Non-pigmented ciliary epithelial cell (primary cell): ENCODE results near the gene DHODH.

Experiments used
- DNase-seq: peaks from one replicate; pipeline ENCODE4 v3.0.0-alpha.2; 2010; ENCODE audit warnings: low read depth

Gene DHODH

DNA sequence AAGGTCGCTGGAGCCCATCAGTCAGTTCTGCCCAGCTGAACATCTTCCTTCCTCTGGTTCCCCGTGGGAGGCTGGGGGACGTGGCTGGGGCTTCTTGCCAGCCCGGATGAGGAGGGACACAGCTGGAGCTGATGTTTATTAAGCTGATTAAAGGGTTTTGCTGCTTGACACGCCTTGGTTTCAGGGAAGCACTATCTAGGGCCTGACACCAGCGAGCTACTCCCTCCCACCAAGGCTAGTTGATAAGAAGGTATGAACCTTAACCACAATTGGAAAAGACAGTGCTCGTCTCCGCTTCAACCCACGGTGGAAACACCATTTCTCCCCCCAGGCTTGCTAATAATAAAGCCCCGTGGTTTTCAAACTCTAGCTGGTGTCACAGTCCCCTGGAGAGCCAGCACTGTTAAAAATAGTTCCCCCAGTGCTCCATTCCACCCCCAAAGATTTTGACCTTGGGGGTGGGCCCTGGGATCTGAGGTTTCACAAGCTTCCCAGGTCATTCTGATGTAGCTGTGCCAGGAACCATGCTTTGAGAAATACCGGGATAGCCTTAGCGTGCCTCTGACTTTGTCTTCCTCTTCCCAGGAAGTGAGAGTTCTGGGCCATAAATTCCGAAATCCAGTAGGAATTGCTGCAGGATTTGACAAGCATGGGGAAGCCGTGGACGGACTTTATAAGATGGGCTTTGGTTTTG is 5.5 kb downstream of the DHODH start:
- DNase-seq = no peak

DNA sequence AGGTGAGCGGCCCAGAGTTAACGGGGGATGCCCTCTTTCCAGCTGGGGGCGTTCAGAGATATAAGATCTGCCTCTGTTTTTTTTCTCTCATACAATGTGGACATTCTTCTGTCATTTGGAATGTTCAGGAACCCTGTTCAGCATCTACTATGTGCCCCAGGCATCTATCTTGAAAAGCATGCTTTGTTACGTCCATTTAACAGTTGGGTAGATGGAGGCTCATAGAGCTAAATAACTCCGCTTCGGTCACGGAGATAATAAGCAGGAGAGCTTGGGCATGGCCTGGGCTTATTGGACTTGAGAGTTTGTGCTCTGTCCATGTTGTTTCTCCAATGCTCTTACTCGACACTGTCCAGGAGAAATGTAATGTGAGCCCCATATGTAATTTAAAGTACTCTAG is 6.1 kb downstream of the DHODH start:
- no peak for DNase-seq

DNA sequence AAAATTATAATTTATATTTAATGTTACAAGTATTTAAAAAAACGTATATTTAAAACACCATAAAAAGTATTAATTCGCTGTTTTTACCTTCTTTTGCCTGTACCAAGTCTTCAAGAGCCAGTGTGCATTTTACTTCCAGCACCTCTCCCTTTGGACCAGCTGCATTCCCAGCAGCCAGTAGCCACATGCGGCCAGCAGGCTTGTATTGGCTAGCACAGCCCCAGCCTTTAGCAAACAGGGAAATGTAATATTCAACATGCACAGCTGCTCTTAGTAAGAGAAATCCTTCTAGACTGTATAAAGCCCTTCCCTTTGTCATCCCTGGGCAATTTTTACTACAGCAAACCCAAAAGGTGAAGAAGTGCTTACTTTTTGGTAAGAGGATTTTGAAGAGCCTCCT is 6.6 kb downstream of the DHODH start:
- DNase-seq = no peak

DNA sequence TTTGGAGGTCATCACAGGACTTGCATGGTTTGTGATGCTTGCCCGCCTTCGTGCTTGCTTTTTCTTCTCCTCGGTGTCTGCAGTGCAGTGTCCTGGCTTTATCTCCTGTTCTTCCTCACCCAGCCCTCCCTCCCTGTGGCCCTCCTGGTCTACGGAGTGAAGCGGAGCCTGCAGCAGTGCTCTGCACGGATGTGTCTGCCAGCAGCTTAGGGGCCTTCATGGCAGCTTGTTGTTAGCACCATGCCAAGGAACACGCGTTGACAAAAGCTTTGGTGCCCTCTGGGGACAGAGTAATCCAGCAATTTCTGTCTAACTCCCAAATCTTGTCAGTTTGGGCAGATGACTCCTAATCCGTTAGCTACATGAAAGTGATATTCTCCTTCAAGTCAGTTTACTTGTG is 9.9 kb downstream of the DHODH start:
- DNase-seq = no peak

DNA sequence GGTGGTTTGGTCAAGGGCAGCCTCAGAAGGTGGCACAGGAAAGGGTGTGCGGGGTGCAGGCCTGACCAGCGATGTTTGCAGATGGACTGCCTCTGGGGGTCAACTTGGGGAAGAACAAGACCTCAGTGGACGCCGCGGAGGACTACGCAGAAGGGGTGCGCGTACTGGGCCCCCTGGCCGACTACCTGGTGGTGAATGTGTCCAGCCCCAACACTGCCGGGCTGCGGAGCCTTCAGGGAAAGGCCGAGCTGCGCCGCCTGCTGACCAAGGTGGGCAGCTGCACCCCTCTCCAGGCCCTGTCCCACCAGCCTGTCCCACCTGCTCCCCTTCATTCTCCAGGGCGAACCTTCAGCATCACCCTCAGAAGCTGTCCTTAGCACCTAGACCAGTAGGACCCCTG is 12.5 kb downstream of the DHODH start:
- no peak for DNase-seq

DNA sequence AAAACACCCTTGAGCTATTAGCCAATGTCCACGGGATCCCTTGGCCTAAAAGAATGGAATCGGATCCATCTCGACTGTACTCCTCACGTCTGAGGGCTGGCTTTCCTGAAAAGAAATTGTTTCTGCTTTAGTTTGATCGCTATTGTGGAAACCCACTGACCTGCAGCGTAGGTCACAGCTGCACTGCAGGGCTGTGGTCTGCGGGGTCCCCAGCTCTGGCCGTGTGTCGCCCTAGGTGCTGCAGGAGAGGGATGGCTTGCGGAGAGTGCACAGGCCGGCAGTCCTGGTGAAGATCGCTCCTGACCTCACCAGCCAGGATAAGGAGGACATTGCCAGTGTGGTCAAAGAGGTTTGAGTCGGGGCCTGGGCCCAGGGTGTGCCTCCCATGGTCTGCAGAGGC is 13.6 kb downstream of the DHODH start:
- DNase-seq = no peak

DNA sequence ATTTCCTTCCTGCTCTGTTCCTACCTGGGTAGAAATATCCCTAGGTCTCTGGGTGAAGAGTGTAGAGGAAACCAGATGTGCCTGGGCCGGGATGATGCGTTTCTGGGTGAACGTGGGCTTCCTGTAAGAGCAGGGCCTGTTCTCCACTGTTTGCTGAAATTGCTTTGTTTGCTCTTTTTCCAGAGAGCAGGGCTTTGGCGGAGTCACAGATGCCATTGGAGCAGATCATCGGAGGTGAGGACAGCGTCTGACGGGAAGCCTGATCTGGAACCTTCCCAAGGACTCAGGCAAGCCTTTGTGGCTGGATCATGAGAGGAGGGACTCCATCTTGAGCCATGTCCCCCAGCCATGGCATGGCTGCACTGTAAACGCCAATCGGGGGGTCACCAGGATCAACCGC is 15.4 kb downstream of the DHODH start:
- no peak for DNase-seq

DNA sequence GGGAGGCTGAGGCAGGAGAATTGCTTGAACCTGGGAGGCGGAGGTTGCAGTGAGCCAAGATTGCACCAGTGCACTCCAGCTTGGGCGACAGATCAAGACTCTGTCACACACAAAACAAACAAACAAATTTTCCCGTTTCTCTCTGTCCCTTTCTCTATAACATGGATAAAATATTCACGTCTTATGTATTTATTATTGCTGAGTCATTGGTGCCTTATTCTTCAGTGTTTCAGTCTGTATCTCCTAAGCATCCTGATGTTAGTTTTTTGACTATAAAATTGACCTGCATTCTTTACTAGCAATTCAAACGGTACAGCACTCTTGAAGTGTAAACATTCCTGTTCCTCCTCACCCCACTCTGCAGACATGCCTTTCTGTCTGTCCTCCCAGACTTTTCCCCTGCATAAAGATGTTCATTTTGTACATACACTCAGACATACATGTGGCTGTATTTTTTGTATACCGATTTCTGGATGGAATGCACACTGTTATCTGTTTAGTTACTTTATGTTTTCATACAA is 16.4 kb downstream of the DHODH start:
- DNase-seq = no peak

DNA sequence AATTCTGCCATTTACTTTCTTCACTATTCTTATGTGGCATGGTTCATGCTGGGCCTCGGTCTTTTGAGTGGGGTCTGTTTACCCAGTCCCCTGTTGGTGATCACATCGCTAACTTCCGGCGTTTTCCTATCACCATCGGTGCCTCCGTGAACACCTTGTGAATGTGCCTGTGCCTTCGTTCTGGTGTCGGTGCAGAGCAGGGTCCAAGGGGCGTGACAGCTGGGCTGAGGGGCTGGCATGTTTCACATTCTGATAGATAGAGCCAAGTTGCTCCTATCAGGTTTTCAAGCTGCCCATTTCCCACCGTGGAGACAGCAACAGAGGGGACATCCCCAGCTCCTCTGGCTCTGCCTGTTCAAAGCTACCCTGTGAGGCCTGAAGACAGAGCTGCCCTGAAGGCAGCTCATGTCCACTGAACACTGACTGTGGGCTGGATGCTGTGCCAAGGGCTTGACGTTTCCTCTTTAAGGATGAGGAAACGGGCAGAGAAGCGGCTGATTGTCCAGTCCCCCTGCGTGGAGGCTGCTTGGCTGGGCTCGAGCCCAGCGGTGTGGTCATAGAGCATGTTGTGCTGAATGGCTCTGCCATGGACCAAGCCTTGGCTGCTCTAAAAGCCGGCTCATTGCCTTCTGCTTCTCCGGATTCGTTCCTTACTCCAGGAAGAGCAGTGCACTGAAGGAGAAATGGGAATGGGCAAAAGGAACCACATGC is 17.0 kb downstream of the DHODH start:
- DNase-seq = no peak

DNA sequence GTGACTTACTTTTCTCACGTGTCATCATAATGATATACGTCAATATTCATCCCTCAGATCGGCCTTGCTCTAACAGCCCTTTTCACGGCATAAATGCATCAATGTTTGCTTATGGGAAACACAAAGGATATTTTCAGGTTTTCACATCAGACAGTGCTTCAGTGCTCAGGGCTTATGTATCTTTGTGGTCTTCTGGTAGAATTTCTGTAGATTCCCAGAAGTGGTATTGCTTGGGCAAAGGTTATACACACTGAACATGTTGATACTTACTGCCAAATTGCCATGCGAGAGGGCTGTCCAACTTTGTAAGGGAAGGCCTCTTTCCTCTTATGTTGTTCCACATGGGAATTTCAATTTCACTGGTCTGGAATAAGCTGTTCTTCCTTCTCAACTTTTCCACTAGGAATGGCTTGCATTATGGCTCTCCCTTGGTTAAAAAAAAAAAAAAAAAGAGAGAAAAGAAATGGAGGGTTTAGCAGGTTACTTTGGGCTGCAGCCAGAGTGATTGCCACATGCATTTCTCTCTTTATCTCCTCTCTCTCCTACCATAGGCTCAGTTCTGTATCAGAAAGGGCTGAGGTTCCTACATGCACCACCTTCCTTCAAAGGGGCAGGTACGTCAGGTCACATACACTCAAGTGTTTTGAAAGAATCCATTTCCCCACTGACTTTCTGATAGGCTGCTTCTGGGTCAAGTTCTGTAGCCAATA is 19.3 kb downstream of the DHODH start:
- no peak for DNase-seq

DNA sequence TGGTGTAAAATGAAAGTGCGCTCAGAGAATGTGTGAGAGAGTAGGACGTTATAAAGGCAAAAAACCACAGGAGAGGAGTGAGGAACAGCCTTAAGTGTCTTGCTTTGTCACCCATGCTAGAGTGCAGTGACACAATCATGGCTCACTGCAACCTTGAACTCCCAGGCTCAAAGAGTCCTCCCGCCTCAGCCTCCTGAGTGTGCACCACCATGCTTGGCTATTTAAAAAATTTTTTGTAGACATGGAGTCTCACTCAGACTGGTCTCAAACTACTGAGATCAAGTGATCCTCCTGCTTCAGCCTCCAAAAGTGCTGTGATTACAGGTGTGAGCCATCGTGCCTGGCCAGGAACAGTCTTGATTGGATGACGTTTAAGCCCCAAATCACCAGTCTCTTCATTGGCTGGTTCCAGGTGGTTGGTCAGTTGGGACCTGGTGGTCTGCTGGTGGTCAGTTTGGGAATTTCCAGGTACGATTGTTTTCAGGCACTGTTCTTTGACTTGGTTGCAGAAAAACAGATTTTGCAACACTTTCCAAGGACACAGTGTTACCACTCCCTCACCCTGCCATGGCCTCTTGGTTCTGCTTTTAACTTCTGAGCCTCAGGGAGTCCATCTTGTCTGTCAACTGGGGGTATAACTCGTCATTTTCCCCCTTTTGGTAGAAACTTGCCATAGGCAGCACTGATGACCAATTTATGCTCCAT is 21.2 kb downstream of the DHODH start:
- no peak for DNase-seq

DNA sequence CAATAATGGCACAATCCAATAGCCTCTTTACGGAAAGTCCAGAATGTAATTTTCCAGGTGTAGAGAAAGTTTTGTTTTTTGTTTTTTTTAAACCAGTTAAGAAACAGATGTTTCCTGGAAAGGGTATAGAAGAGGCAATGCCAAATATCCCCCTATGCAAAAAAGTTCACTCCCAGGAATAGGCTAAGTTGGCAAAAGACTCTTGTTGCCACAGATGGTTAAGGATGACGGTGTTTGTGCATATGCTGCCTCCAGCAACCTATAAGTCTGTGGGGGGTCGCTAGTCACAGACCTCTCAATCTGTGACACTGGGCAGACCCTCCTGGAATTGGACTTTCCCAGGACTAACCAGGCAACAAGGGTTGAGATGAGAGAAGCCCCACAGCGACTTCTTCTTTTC is 24.9 kb downstream of the DHODH start:
- no peak for DNase-seq

DNA sequence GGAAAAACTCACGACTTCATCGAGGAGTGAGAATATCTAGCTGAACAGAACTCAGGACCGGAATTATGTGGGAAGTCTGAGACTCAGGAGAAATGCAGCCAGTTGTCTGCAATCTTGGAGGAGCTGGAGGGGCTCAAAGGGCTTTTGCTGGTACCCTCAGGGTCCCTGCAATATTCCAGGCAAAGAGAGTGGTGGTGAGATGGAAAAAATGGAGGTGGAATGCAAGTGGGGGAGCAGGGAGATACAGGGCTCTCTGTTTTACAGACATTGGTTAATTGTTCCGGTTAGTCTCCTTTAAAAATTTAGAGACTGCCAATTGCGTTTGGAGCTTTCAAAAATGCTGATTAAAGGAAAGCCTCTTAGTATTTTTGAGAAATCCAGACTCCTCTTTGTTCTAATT is 27.6 kb downstream of the DHODH start:
- DNase-seq = no peak

DNA sequence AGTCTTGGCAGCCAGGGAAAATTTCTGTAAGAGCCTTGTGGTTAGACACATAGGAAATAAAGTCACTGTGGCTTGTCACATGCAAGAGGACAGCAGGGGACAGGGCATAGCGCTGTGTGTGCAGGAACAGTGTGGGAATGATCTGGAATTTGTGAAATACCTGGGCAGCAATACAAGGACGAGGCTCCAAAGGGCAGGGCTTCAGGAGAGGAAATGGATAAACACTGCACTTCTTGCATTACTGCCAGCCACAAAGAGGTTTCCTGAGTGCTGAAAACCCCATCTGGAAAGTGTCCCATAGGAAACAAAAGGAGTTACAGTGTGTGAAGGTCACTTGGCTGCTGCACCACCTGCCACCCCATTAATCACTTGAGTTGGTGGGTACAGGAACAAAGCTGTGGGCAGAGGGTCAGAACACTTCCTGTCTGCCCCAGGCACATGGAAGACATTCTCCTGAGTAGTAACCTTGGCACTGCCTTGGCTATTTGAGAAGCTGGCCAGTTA is 33.7 kb downstream of the DHODH start:
- DNase-seq = no peak

DNA sequence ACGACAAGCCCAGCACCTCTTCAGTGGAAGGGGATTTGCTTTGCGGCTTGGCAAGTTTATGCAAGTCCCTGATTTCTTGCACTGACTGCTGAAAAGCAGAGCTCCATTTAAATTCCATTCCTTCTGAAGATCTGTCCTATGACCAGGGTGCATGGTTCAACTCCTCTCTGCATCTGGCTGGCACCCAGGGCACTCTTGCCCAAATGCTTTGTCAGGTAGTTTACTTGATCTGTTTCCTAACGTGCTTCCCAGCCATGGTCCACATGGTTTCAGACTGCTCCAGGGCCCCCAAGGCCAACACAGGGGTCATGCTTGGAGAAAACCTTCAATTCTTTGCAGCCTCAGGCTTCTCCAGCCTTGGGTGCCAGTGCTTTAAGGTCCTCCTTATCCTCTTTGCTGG is 34.5 kb downstream of the DHODH start:
- DNase-seq = no peak

DNA sequence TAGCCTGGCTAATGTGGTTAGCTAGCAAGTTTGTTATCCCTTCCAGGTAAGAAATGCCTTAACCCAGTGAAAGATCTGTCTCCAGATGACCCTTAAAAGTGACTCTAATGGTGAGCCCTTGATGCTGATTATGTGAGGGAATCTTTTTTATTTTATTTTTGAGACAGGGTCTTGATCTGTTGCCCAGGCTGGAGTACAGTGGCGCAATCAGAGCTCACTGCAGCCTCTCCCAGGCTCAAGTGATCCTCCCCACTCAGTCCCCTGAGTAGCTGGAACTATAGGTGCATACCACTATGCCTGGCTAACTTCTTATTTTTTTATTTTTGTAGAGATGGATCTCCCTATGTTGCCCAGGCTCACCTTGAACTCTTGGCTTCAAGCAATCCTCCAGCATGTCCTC is 35.0 kb downstream of the DHODH start:
- DNase-seq = no peak

DNA sequence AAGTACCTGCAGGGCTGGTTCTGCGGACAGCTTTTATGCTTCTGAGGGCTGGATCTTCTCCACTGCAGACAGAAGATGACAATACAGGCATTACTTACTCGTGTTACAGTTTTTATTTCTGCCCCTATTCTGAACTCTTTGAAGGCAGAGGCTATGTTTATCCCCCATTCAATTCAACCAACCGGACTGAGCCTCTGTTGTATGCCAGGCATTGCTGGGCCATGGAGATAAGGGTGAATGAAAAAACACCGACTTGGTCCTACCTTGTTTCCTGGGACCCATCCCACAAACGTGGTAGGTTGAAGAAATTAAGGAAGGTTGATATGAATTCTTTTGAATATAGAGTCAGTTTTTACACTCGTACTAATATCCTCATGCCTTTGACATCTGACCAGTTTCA is 35.8 kb downstream of the DHODH start:
- DNase-seq = no peak

DNA sequence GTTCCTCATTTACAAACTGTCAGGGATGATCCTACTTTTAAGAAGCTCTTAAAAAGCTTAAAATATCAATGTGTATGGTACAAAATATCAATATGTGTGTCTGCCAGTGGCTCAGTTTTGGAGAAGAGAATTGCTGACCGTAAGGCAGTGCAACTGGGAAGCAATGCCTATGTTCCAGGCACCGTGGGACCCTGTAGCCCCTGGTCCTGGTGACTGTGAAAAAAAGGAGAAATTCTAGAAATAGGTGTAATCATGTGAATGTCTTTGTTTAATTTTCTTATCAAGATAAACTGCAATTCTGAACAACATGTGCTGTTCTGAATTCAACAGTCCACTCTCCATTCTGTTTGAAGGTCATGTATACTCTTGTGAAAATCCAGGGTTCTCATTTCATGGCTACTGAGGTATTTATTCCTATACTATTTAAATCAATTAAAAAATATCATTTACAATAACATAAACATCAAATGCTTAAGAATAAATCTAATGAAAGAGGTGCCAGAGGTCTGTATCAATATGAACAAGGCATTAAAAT is 36.3 kb downstream of the DHODH start:
- no peak for DNase-seq

DNA sequence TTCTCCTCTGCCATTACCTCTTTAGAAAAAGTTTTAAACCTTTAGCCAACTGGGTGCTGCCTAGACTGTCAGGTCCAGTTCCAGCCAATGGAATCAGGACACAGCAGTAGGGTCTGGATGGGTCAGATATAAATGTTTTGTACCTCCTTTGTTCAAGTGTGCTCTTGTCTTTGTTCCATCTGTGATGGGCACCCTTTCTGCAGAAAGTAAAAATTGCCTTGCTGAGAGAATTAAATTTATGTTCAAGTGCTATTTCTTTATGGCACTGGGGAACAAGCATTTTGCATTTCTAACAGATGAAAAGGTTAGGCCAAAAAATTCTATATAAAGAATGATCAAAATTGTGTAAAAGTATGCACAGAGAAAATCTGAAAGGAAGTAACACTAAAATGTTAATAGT is 40.6 kb downstream of the DHODH start:
- no peak for DNase-seq

DNA sequence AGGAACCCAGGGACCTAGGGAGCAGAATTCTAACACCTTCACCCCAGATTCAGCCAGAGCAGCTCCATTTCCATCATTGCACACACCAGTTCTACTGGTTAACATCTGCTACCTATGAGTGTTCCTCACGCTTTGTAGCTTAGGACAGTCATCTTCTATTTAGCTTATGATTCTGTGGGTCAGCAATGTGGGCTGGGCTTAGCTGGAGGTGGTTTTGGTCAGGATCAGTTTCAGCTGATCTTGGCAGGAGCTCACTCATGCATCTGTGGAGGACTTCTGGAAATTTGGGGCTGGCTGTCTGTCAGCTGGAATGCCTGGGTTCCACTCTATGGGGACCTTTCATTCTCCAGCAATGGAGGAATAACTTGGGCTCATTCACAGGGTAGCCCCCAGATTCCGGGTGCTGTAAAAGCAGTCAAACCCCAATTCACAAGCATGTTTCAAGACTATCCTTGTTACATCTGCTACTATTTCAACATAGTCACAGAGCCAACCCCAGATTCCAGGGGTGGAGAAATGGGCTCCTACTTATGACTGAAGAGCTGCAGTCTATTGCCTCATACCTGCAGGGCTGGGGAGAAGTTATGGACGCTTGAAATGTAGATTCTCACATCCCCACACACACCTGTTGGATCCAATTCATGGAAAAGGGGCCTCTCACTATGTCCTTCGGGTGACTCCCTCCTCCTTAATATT is 42.4 kb downstream of the DHODH start:
- DNase-seq = peak; percentile 3

DNA sequence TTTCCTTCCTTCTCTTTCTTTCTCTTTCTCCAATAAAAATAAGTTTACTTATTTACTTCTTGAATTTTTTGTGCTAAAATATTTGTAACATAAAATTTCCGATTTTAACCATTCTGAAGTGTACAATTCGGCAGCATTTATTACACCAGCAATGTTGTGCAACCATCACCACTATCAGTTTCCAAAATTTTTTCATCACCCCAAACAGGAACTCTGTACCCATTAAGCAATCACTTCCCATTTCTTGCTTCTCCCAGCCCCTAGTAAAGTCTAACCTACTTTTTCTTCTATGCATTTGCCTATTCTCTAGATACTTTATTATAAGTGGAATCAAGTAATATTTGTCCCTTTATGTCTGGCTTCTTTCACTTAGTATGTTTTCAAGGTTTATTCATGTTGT is 43.3 kb downstream of the DHODH start:
- DNase-seq = no peak
